B cell (primary cell): ENCODE data around the gene EIF4G2. TPM values are rescaled to one million over a fixed set of nuclear protein-coding genes. Genes with fewer than 3 reads are reported as not detected.
A peak's percentile ranks its signal among the peaks of the same experiment; 100 is the strongest.

Experiments used
- ATAC-seq: fragments of 200-7000 bp; cut with Tn5 transposase; one replicate; pipeline ENCODE4 v1.10.0; 2021; ENCODE audit warnings: low read depth, mild to moderate bottlenecking, moderate number of reproducible peaks, moderate library complexity
- CTCF ChIA-PET: fragments of 350-600 bp; sonication (Branson Sonifier 250); formaldehyde crosslinking; loops from one replicate; lab custom pipeline; 2021; ENCODE audit warnings: antibody characterized with exemption, inconsistent platforms; lab: Charles Lee
- POLR2A ChIA-PET: fragments of 350-600 bp; sonication (Branson Sonifier 250); formaldehyde crosslinking; loops from one replicate; lab custom pipeline; 2021; ENCODE audit warnings: antibody characterized with exemption; lab: Charles Lee
- DNase-seq: peaks from one replicate; pipeline ENCODE4 v3.0.0; 2013
- H2AFZ ChIP-seq: 2 replicates; pipeline ENCODE4 v1.6.1; 2012; ENCODE audit warnings: mild to moderate bottlenecking, low read depth, low read length; ENCODE audit not compliant: insufficient read depth, poor library complexity, severe bottlenecking
- H3K27ac ChIP-seq, 2 donors: 1 replicate in 1 of 2; 2 replicates in 1 of 2; pipeline ENCODE4 v1.5.1; 2012 to 2013; ENCODE audit warnings: low read length in 2 of 2, mild to moderate bottlenecking in 2 of 2, moderate library complexity in 1 of 2
- H3K27me3 ChIP-seq, 4 experiments: fragments of 200-600 bp in 1 of 4; sonication (generic) in 1 of 4; replicated peaks in 1 of 4; 1 replicate in 2 of 4; 2 replicates in 2 of 4; pipeline versions ENCODE4 v1.6.1 to v1.7.0; 2013 to 2016; ENCODE audit warnings: low read length in 3 of 4, mild to moderate bottlenecking in 2 of 4, mixed read lengths in 1 of 4, moderate library complexity in 1 of 4; ENCODE audit not compliant: insufficient read depth in 4 of 4, control insufficient read depth in 3 of 4; ENCODE audit errors: control extremely low read depth in 1 of 4
- H3K36me3 ChIP-seq, 2 experiments: replicated peaks in 1 of 2; 1 replicate in 1 of 2; 2 replicates in 1 of 2; pipeline versions ENCODE4 v1.6.1 to v1.7.1; 2013; ENCODE audit warnings: low read length in 1 of 2; ENCODE audit not compliant: insufficient read depth in 2 of 2, control insufficient read depth in 1 of 2; ENCODE audit errors: control extremely low read depth in 1 of 2, extremely low read depth in 1 of 2
- H3K4me1 ChIP-seq, 2 donors: fragments of 200-600 bp in 1 of 2; sonication (generic) in 1 of 2; 1 replicate in 1 of 2; 2 replicates in 1 of 2; pipeline versions ENCODE4 v1.5.1 to v1.6.1; 2013 to 2017; ENCODE audit warnings: low read length in 2 of 2; ENCODE audit not compliant: control insufficient read depth in 2 of 2, insufficient read depth in 2 of 2
- H3K4me2 ChIP-seq: replicated peaks from 2 replicates; pipeline ENCODE3; 2012; ENCODE audit warnings: mild to moderate bottlenecking, low read depth, low read length; ENCODE audit not compliant: poor library complexity, severe bottlenecking
- H3K4me3 ChIP-seq, 5 experiments: fragments of 200-600 bp in 1 of 5; sonication (generic) in 1 of 5; 1 replicate in 3 of 5; 2 replicates in 2 of 5; pipeline versions ENCODE4 v1.5.1 to v1.7.0; 2011 to 2016; ENCODE audit warnings: low read length in 4 of 5, mild to moderate bottlenecking in 4 of 5, low read depth in 2 of 5, control low read depth in 1 of 5, moderate library complexity in 1 of 5; ENCODE audit not compliant: insufficient read depth in 1 of 5; ENCODE audit errors: control extremely low read depth in 1 of 5, extremely low read depth in 1 of 5
- H3K79me2 ChIP-seq: fragments of 200-600 bp; sonication (generic); one replicate; pipeline ENCODE4 v1.6.0; 2016; ENCODE audit warnings: low read length; ENCODE audit not compliant: control insufficient read depth, insufficient read depth
- H3K9ac ChIP-seq: fragments of 200-600 bp; sonication (generic); 2 replicates; pipeline ENCODE4 v1.6.1; 2017; ENCODE audit warnings: mild to moderate bottlenecking, low read length, moderate library complexity
- H3K9me3 ChIP-seq, 3 donors: one replicate each; pipeline versions ENCODE4 v1.6.1 to v1.7.1; 2013; ENCODE audit warnings: low read length in 2 of 3; ENCODE audit not compliant: control insufficient read depth in 2 of 3, insufficient read depth in 1 of 3; ENCODE audit errors: control extremely low read depth in 1 of 3
- H4K20me1 ChIP-seq: 2 replicates; pipeline ENCODE4 v1.6.0; 2012; ENCODE audit warnings: mild to moderate bottlenecking, low read length; ENCODE audit not compliant: insufficient read depth, control insufficient read depth, poor library complexity, severe bottlenecking
- H3K27ac Mint-ChIP-seq: one replicate; pipeline ENCODE4 v1.8.0; 2021; ENCODE audit warnings: mixed read lengths
- H3K27me3 Mint-ChIP-seq: one replicate; pipeline ENCODE4 v1.8.0; 2021; ENCODE audit warnings: mixed read lengths
- H3K4me1 Mint-ChIP-seq: one replicate; pipeline ENCODE4 v1.8.0; 2021; ENCODE audit warnings: mixed read lengths
- H3K4me3 Mint-ChIP-seq: one replicate; pipeline ENCODE4 v1.8.0; 2021; ENCODE audit warnings: mixed read lengths
- H3K9me3 Mint-ChIP-seq: one replicate; pipeline ENCODE4 v1.8.0; 2022; ENCODE audit warnings: mixed read lengths; ENCODE audit not compliant: insufficient read depth
- EZH2 ChIP-seq: IDR thresholded peaks from 2 replicates; pipeline ENCODE4 v1.6.1; 2012; ENCODE audit warnings: borderline replicate concordance, low read depth, mild to moderate bottlenecking, moderate library complexity, low read length; ENCODE audit not compliant: insufficient read depth, poor library complexity, severe bottlenecking
- WGBS: methylation state at CpG from one replicate; pipeline ENCODE4 v1.1.5; 2013; ENCODE audit warnings: missing lambda C conversion rate; ENCODE audit not compliant: insufficient coverage; 5-methylcytosine and 5-hydroxymethylcytosine counted together
- intact Hi-C: fragments of 100-400 bp; cut with micrococcal nuclease; formaldehyde crosslinking; loops from one replicate; pipeline ENCODE4 v1.10.0; 2022
- polyA plus RNA-seq: library from polyadenylated mRNA; depleted of rRNA; stranded (reverse); fragments of >200 nt; gene quantifications from 2 replicates; pipeline ENCODE4 v1.2.3, GENCODE V29; 2012
- total RNA-seq, 2 donors: library from RNA; stranded (reverse); fragments of 120-200 nt in 1 of 2; gene quantifications; 1 replicate in 1 of 2; 2 replicates in 1 of 2; pipeline versions ENCODE4 v1.2.3 to v1.2.4, GENCODE V29; 2013 to 2022
- TF ChIP-seq, protein P1 (sequence below): fragments of 200-600 bp; IDR thresholded peaks from one replicate; pipeline ENCODE4 v1.8.0; 2022; ENCODE audit warnings: antibody characterized with exemption, mild to moderate bottlenecking

The EIF4G2 gene
- total and polyA plus RNA-seq, 2 donors (not counting 1 experiment from before 2014, with no cell fraction given): 275 to 592 TPM

- Histone ChIP-seq H2AFZ (no peak overlapping the region), H3K27me3 (no peaks in the 10 kb centered on the region), H3K79me2 (no peaks in the 10 kb centered on the region), H3K9ac (no peak overlapping the region), H4K20me1 (no peaks in the 10 kb centered on the region), H3K27ac (no peak overlapping the region), H3K9me3 (no peaks in the 10 kb centered on the region), H3K4me1 (no peaks in the 10 kb centered on the region), H3K4me2 (no peak overlapping the region), H3K36me3 (peaks cover 21 to 74% of the 10 kb centered on the region in 2 experiments), H3K4me3 (no peak overlapping the region)
- no peak overlapping the region for H3K27ac Mint-ChIP-seq
- intact Hi-C loops: loop anchor here (5.0 kb wide), 1 partner anchor 1016 kb away; no protein-coding TSS in a partner anchor
- no peaks in the 10 kb centered on the region for H3K27me3 Mint-ChIP-seq
- no peaks in the 10 kb centered on the region for H3K9me3 Mint-ChIP-seq
- no peak overlapping the region for H3K4me3 Mint-ChIP-seq
- ChIA-PET CTCF (interaction anchor here (0.6 to 3.1 kb wide), 13 partner anchors 8 to 1017 kb away, joined by 3 to 19 read pairs (median 4); partner anchors contain the start of gene CTR9), POLR2A (no interaction called here)
- H3K4me1 Mint-ChIP-seq: no peaks in the 10 kb centered on the region
- WGBS: no CpG with 5 or more reads among the region's 1 CpG
- no peak for ATAC-seq
- no peak for DNase-seq
- TF ChIP-seq, protein P1, sequence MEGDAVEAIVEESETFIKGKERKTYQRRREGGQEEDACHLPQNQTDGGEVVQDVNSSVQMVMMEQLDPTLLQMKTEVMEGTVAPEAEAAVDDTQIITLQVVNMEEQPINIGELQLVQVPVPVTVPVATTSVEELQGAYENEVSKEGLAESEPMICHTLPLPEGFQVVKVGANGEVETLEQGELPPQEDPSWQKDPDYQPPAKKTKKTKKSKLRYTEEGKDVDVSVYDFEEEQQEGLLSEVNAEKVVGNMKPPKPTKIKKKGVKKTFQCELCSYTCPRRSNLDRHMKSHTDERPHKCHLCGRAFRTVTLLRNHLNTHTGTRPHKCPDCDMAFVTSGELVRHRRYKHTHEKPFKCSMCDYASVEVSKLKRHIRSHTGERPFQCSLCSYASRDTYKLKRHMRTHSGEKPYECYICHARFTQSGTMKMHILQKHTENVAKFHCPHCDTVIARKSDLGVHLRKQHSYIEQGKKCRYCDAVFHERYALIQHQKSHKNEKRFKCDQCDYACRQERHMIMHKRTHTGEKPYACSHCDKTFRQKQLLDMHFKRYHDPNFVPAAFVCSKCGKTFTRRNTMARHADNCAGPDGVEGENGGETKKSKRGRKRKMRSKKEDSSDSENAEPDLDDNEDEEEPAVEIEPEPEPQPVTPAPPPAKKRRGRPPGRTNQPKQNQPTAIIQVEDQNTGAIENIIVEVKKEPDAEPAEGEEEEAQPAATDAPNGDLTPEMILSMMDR: no peak
- no peak for TF ChIP-seq EZH2
Measured at GRCh38 chr11:10771457-10771856, 37.3 kb downstream of the EIF4G2 start.

GRCh38 chr11:10770626-10771254, 38.0 kb downstream of the EIF4G2 start:
- no peaks in the 10 kb centered on the region for H3K79me2 ChIP-seq
- Mint-ChIP-seq H3K9me3 (no peaks in the 10 kb centered on the region), H3K27ac (no peak overlapping the region), H3K4me3 (no peak overlapping the region), H3K4me1 (no peaks in the 10 kb centered on the region), H3K27me3 (no peaks in the 10 kb centered on the region)
- peaks cover 23 to 77% of the 10 kb centered on the region in 2 experiments for H3K36me3 ChIP-seq
- H3K4me3 ChIP-seq: no peak overlapping the region
- no CpG with 5 or more reads among the region's 2 CpGs for WGBS
- H3K4me2 ChIP-seq: no peak overlapping the region
- H3K4me1 ChIP-seq: no peaks in the 10 kb centered on the region
- ChIA-PET CTCF (interaction anchor here (0.6 to 3.1 kb wide), 23 partner anchors 9 to 1017 kb away, joined by 3 to 19 read pairs (median 4); partner anchors contain the start of gene CTR9), POLR2A (interaction anchor here (0.6 kb wide), 1 partner anchor 64 kb away, joined by 3 read pairs; no protein-coding TSS in a partner anchor)
- H3K27me3 ChIP-seq: no peaks in the 10 kb centered on the region
- no peak for ATAC-seq
- H3K9ac ChIP-seq: no peak overlapping the region
- H3K27ac ChIP-seq: no peak overlapping the region
- DNase-seq: peak; percentile 39
- TF ChIP-seq EZH2: no peak
- TF ChIP-seq, protein P1: peak; percentile 66
- H4K20me1 ChIP-seq: no peaks in the 10 kb centered on the region
- H2AFZ ChIP-seq: no peak overlapping the region
- intact Hi-C loops: loop anchor here (5.0 kb wide), 1 partner anchor 1017 kb away; no protein-coding TSS in a partner anchor
- no peaks in the 10 kb centered on the region for H3K9me3 ChIP-seq
